SU-DHL-6 (cell line): Measurements from ENCODE around the gene PLA2G4F.

Experiments
- EZH2phosphoT487 ChIP-seq: fragments of 200-600 bp; sonication (generic), shearing (Covaris generic); conservative IDR thresholded peaks from 2 replicates; pipeline ENCODE4 v1.6.1; 2018; ENCODE audit warnings: mild to moderate bottlenecking, antibody characterized with exemption, low read length, moderate library complexity, mixed read lengths
- TF ChIP-seq, protein P1 (sequence below): fragments of 200-600 bp; sonication (generic); IDR thresholded peaks from one replicate; pipeline ENCODE4 v1.5.1; 2017; ENCODE audit warnings: antibody characterized with exemption, mild to moderate bottlenecking, low read length, moderate library complexity; ENCODE audit not compliant: insufficient read depth, poor library complexity, severe bottlenecking

GRCh38 chr15:42131006-42131405 is 25.4 kb downstream of the PLA2G4F start:
- TF ChIP-seq, protein P1, sequence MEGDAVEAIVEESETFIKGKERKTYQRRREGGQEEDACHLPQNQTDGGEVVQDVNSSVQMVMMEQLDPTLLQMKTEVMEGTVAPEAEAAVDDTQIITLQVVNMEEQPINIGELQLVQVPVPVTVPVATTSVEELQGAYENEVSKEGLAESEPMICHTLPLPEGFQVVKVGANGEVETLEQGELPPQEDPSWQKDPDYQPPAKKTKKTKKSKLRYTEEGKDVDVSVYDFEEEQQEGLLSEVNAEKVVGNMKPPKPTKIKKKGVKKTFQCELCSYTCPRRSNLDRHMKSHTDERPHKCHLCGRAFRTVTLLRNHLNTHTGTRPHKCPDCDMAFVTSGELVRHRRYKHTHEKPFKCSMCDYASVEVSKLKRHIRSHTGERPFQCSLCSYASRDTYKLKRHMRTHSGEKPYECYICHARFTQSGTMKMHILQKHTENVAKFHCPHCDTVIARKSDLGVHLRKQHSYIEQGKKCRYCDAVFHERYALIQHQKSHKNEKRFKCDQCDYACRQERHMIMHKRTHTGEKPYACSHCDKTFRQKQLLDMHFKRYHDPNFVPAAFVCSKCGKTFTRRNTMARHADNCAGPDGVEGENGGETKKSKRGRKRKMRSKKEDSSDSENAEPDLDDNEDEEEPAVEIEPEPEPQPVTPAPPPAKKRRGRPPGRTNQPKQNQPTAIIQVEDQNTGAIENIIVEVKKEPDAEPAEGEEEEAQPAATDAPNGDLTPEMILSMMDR, result no peak
- no peak for TF ChIP-seq EZH2phosphoT487
